ENCODE data around the gene CMBL. TPM values are rescaled to one million over a fixed set of nuclear protein-coding genes. Genes with fewer than 3 reads are reported as not detected.
"Not testable (repeated sequence)": the region's sequence is repeated elsewhere in the genome, so short reads cannot be mapped to it uniquely, and the experiment has no call there.

CMBL gene
- total RNA-seq, 1 donor = 8.2 TPM

DNA sequence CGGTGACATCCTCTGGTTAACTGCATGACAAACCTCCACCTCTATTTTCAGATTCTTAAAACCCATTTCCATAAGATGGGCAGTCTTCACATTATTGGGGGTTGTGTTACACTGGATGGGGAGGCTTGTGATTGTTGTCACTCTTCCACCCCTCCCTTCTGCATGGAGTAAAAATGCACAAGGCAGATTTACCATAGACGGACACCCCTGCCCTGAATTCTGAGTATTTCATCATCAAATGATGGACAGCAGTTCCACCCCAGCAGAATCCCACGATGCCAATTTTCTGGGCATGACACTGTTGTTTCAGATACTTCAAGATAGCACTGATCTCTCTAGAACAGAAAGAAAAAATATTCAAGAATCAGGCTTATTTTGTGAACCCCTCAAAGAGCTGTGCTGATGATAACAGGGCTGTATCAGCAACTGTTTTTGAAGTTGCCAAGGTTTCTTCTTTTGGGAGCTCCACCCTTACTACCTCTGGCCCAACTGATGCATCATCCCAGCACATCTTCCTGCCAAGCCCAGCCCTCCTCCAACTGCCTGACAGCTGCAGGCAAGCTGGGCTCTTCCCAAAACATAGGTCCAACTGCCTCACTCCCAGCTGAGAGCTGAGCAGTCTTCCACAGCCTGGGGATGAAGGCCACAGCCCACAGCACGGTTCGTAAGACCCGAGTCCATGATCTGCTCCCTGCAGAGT lies 21.4 kb downstream of the CMBL start:
- no peak for DNase-seq (ENCODE audit: low read depth)
- H3K4me3 ChIP-seq (ENCODE audit: low read depth, low read length) = no peak overlapping the region
- TF ChIP-seq, protein P1, sequence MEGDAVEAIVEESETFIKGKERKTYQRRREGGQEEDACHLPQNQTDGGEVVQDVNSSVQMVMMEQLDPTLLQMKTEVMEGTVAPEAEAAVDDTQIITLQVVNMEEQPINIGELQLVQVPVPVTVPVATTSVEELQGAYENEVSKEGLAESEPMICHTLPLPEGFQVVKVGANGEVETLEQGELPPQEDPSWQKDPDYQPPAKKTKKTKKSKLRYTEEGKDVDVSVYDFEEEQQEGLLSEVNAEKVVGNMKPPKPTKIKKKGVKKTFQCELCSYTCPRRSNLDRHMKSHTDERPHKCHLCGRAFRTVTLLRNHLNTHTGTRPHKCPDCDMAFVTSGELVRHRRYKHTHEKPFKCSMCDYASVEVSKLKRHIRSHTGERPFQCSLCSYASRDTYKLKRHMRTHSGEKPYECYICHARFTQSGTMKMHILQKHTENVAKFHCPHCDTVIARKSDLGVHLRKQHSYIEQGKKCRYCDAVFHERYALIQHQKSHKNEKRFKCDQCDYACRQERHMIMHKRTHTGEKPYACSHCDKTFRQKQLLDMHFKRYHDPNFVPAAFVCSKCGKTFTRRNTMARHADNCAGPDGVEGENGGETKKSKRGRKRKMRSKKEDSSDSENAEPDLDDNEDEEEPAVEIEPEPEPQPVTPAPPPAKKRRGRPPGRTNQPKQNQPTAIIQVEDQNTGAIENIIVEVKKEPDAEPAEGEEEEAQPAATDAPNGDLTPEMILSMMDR (IDR thresholded peaks at IDR 0.05; ENCODE audit: insufficient read depth, low read depth, low read length) = no peak

DNA sequence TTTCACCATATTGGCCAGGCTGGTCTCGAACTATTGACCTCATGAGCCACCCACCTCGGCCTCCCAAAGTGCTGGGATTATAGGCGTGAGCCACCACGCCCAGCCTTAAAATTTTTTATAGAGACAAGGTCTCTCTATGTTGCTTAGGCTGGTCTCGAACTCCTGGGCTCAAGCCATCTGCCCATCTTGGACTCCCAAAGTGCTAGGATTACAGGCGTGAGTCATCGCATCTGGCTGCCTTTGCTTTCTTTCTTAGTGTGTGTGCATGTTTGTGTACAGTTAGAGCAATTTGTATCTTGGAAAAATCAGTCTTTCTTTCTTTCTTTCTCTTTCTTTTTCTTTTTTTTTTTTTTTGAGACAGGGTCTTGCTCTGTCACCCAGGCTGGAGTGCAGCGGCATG lies 22.3 kb downstream of the CMBL start:
- peak; percentile 21 for DNase-seq (ENCODE audit: low read depth)
- H3K4me3 ChIP-seq (ENCODE audit: low read depth, low read length) = not testable (repeated sequence)

DNA sequence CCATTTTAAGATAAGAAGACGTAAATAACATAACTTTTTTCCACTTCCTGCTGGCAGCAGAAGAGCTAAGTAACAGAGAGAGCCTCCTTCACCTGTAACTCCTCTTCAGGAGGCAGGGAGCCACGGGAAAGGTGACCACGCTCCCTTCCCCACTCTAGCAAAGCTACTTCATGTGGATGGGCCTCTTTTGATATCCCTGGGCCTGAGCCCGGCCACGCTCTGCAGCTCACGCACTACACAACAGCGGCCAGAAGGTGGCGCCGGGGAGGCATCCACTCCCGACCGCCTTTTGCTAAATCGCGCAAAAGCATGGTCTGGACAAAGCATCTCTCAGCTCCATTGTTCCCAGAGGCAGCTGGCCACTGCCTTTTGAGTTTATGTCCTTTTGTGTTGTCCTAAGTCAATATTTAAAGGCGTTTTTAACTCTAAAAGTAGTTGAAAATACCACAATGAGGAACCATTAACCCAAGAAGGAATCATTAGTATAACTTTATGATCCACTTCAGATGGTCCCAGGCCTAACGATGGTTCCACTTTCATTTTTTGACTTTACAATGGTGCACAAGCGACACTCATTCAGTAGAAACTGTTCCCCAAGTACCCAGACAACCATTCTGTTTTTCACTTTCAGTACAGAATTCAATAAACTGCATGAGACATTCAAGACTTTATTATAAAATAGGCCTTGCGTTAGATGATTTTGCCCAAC lies 23.6 kb downstream of the CMBL start:
- peak; percentile 72 for DNase-seq (ENCODE audit: low read depth)
- TF ChIP-seq, protein P1 (IDR thresholded peaks at IDR 0.05; ENCODE audit: insufficient read depth, low read depth, low read length) = peak; percentile 97
- no peak overlapping the region for H3K4me3 ChIP-seq (ENCODE audit: low read depth, low read length)

DNA sequence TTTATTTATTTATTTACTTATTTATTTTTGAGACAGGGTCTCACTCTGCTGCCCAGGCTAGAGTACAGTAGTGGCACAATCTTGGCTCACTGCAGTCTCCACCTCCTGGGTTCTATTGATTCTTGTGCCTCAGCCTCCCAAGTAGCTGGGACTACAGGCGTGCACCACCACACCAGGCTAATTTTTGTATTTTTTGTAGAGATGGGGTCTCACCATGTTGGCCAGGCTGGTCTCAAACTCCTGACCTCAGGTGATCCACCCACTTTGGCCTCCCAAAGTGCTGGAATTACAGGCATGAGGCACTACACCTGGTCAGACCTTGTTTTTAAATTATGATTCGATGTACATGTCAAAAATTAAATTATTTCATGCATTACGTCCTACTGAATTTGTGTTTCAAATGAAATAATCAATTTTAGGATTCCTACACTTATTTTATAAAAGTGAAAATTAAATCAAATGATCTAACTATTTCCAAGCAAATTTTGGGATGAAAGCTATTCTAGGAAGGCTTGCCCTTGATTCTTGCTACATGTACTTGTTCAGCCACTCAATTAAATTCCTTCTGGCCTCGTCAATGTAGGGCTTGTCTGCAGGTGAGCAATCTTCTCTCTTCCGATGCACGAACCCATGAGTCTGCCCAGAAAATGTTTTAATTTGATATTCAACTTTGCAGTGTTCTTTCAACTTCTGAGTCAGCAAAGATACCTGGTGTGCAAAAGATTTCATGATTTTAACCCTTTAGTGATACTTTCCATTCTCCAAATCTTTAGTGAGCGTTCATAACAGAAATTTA lies 27.6 kb downstream of the CMBL start:
- DNase-seq (ENCODE audit: low read depth) = no peak
- no peak overlapping the region for H3K4me3 ChIP-seq (ENCODE audit: low read depth, low read length)
- TF ChIP-seq, protein P1 (IDR thresholded peaks at IDR 0.05; ENCODE audit: insufficient read depth, low read depth, low read length) = no peak

DNA sequence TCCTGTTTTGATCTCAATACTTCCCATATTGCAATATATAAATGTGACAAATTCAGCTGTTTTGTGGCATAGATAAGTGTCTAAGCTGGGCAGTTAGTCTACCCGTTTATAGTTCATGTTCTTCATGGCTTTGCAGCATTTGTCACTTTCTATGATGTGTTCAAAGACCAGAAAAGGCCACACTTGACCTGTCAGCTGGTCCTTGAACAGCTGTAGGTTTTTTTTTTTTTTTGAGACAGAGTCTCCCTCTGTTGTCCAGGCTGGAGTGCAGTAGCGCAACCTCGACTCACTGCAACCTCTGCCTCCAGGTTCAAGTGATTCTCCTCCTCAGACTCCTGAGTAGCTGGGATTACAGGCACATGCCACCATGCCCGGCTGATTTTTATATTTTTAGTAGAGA lies 28.4 kb downstream of the CMBL start:
- no peak overlapping the region for H3K4me3 ChIP-seq (ENCODE audit: low read depth, low read length)
- TF ChIP-seq, protein P1 (IDR thresholded peaks at IDR 0.05; ENCODE audit: insufficient read depth, low read depth, low read length) = no peak
- no peak for DNase-seq (ENCODE audit: low read depth)

DNA sequence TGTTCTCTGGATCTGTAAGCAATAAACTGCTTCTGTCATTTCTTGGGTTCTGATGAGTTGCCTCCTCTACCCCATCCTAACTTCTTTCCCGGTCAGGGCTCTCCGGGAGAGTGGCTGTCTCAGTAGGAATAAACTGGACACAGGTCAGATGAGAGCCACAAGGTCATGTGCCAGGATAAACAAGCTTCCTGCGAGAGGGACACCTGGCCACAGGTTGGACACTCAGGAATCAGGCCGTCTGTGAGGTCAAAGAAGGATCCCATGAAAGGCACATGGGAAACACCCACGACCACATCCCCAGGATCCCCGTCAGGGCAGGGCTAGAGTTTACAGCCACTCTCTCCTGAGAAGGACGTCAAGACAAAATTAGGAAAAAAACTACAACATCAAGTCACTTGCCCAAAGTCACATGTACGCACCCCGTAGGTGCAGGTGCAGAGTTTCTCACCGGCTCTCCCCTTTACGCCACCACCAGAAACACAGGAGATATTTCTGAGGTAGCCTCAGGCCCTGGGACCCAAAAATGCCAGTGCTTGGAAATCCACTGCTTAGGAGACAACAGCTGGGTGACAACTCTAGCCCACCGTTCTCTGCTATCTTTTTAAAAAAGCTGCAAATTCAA lies 28.9 kb downstream of the CMBL start:
- no peak overlapping the region for H3K4me3 ChIP-seq (ENCODE audit: low read depth, low read length)
- no peak for DNase-seq (ENCODE audit: low read depth)
- TF ChIP-seq, protein P1 (IDR thresholded peaks at IDR 0.05; ENCODE audit: insufficient read depth, low read depth, low read length) = no peak
